Ovary (tissue), 3 donors: ENCODE data around the gene LONRF2.

Experiments
- CTCF ChIP-seq, 3 donors: fragments of 450-650 bp in 2 of 3; fragments of 200-600 bp in 1 of 3; IDR thresholded peaks; one replicate each; pipeline versions ENCODE4 v1.5.1 to v1.8.0; 2016 to 2022; ENCODE audit warnings: antibody characterized with exemption in 3 of 3, mild to moderate bottlenecking in 1 of 3
- EP300 ChIP-seq: sonication (generic); formaldehyde crosslinking; IDR thresholded peaks from one replicate; pipeline ENCODE4 v1.6.1; 2017; ENCODE audit warnings: antibody characterized with exemption
- donor health status: DM: no; HTN: no; CAD: no.

DNA sequence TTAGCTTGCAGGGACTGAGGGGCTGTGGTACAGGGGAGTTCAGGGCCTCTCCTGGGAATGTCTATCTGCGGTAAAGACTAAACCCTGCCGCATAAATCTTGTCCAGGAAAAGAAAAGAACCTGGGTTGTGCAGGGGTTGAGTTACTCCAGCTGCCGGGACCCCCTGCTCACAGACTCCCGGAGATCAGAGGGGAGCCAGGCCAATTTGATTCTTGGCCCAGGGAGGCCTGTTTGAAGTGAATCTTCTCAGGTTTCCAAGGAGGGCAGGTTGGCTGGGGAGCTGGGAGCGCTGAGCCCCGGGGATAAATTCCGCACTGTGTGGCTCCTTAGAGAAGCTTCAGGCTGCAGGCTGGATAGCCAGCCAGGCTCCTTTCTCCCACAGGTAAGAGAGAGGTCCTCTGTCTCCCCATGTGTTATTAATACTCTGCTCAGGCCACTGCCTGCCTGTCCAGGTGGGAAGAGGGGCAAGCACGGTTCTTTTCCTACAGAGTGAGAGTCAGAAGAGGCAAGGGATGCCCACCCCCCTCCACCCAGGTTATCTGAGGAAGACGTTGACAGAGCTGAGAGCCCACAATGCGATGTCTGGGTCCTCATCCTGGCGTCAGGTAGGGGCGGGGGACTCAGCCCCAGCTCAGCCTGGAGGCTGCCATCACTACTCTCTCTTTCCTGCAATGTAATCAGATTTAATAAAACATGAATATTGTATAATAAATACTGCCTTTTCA, 82.7 kb downstream of the LONRF2 start:
- no peak for TF ChIP-seq EP300
- no peak for TF ChIP-seq CTCF (IDR thresholded peaks at IDR 0.05)
